HT-29 (cell line): Measurements from ENCODE around the gene TMEM184C. TPM values are rescaled to one million over a fixed set of nuclear protein-coding genes. Genes with fewer than 3 reads are reported as not detected.

Source experiments
- total RNA-seq: library from RNA; depleted of rRNA; stranded (reverse); fragments of >200 nt; shearing (Covaris generic); gene quantifications from 2 replicates; pipeline ENCODE4 v1.2.3, GENCODE V29; 2014; rRNA removed

The TMEM184C gene
- total RNA-seq, 1 experiment from 2014 or later: 17.0 TPM

Other genes starting within 250 kb of the TMEM184C start
- not detected in 2 replicates for gene EDNRA, start 136.3 kb upstream of the TMEM184C start, total RNA-seq
- gene PRMT9, start 66.8 kb downstream of the TMEM184C start, total RNA-seq: 2.4 and 3.8 TPM in 2 replicates
- gene ARHGAP10, start 114.7 kb downstream of the TMEM184C start, total RNA-seq: 4.3 and 9.3 TPM in 2 replicates